HG03432 (cell line): ENCODE measurements around the gene RAMAC.
"Not testable (repeated sequence)": the region's sequence is repeated elsewhere in the genome, so short reads cannot be mapped to it uniquely, and the experiment has no call there.

Source experiments
- ATAC-seq: cut with Tn5 transposase; IDR thresholded peaks from one replicate; pipeline ENCODE4 v1.9.1; 2021; ENCODE audit warnings: mild to moderate bottlenecking, moderate library complexity; ENCODE audit not compliant: unreplicated experiment

RAMAC gene

GRCh38 chr15:83012076-83012426 lies 26.0 kb downstream of the RAMAC start:
- no peak for ATAC-seq

GRCh38 chr15:83012636-83013035 lies 26.6 kb downstream of the RAMAC start:
- ATAC-seq, result no peak

- ATAC-seq, result no peak
These were observed 28.2 kb downstream of the RAMAC start for GRCh38 chr15:83014205-83014653.

GRCh38 chr15:83015361-83015760 lies 29.4 kb downstream of the RAMAC start:
- ATAC-seq, result no peak

GRCh38 chr15:83016906-83017305 lies 30.9 kb downstream of the RAMAC start:
- ATAC-seq, result no peak

- no peak for ATAC-seq
These were observed 32.4 kb downstream of the RAMAC start for GRCh38 chr15:83018436-83018835.

GRCh38 chr15:83030021-83030420 lies 44.0 kb downstream of the RAMAC start:
- ATAC-seq, result no peak

- not testable (repeated sequence) for ATAC-seq
These were observed 45.2 kb downstream of the RAMAC start for GRCh38 chr15:83031234-83031633.

- ATAC-seq, result no peak
These were observed 50.2 kb downstream of the RAMAC start for GRCh38 chr15:83036253-83036652.

GRCh38 chr15:83039206-83039605 lies 53.2 kb downstream of the RAMAC start:
- ATAC-seq, result no peak
